Mesendoderm (in vitro differentiated cells): Measurements from ENCODE around the gene POLR2J.

Experiments used
- DNase-seq: peaks from one replicate; pipeline ENCODE4 v3.0.0; 2013
- H2AK5ac ChIP-seq: 2 replicates; pipeline ENCODE4 v1.6.1; 2013; ENCODE audit warnings: low read length, inconsistent platforms
- H2BK120ac ChIP-seq: 2 replicates; pipeline ENCODE4 v1.6.1; 2013; ENCODE audit warnings: low read depth, mild to moderate bottlenecking, low read length, moderate library complexity, mixed read lengths
- H2BK15ac ChIP-seq: replicated peaks from 2 replicates; pipeline ENCODE4 v1.6.1; 2013; ENCODE audit warnings: low read depth, mild to moderate bottlenecking, moderate library complexity
- H2BK5ac ChIP-seq: 2 replicates; pipeline ENCODE4 v1.6.1; 2013; ENCODE audit warnings: low read length, inconsistent platforms
- H3K18ac ChIP-seq: 2 replicates; pipeline ENCODE4 v1.6.1; 2013; ENCODE audit warnings: mild to moderate bottlenecking, low read length, mixed read lengths
- H3K23ac ChIP-seq: one replicate; pipeline ENCODE4 v1.6.1; 2013; ENCODE audit warnings: low read length
- H3K27ac ChIP-seq: 2 replicates; pipeline ENCODE4 v1.5.1; 2013; ENCODE audit warnings: low read depth, mild to moderate bottlenecking, inconsistent platforms, low read length, moderate library complexity
- H3K27me3 ChIP-seq: 2 replicates; pipeline ENCODE4 v1.6.1; 2013; ENCODE audit warnings: low read length, control low read depth, mild to moderate bottlenecking, inconsistent platforms; ENCODE audit not compliant: insufficient read depth, poor library complexity
- H3K36me3 ChIP-seq: 2 replicates; pipeline ENCODE4 v1.6.1; 2013; ENCODE audit warnings: low read length, inconsistent platforms; ENCODE audit not compliant: control insufficient read depth, insufficient read depth
- H3K4ac ChIP-seq: one replicate; pipeline ENCODE4 v1.6.1; 2013; ENCODE audit warnings: low read depth, mild to moderate bottlenecking, low read length, moderate library complexity
- H3K4me1 ChIP-seq: 2 replicates; pipeline ENCODE4 v1.6.1; 2013; ENCODE audit warnings: low read depth, low read length, inconsistent platforms; ENCODE audit not compliant: control insufficient read depth
- H3K4me2 ChIP-seq: 2 replicates; pipeline ENCODE4 v1.6.1; 2013; ENCODE audit warnings: low read length
- H3K4me3 ChIP-seq: 2 replicates; pipeline ENCODE4 v1.5.1; 2013; ENCODE audit warnings: mild to moderate bottlenecking, low read length
- H3K56ac ChIP-seq: one replicate; pipeline ENCODE4 v1.6.1; 2013; ENCODE audit warnings: low read length
- H3K79me1 ChIP-seq: 2 replicates; pipeline ENCODE4 v1.6.1; 2013; ENCODE audit warnings: low read length, inconsistent platforms
- H3K79me2 ChIP-seq: 2 replicates; pipeline ENCODE4 v1.6.1; 2013; ENCODE audit warnings: mild to moderate bottlenecking, low read length; ENCODE audit not compliant: control insufficient read depth, insufficient read depth
- H3K9ac ChIP-seq: 2 replicates; pipeline ENCODE4 v1.6.1; 2013; ENCODE audit warnings: low read length, inconsistent platforms
- H4K5ac ChIP-seq: one replicate; pipeline ENCODE4 v1.6.1; 2013; ENCODE audit warnings: low read length
- H4K8ac ChIP-seq: one replicate; pipeline ENCODE4 v1.6.1; 2013; ENCODE audit warnings: low read depth, mild to moderate bottlenecking, control low read depth, low read length, moderate library complexity
- WGBS: extraction: QIAGEN DNeasy Blood & Tissue Kit; methylation state at CpG from one replicate; pipeline ENCODE4 v1.1.7; 2013; ENCODE audit warnings: low lambda C conversion rate, missing lambda C conversion rate; ENCODE audit not compliant: insufficient coverage; ENCODE audit errors: extremely low coverage; 5-methylcytosine and 5-hydroxymethylcytosine counted together

Gene POLR2J

GRCh38 chr7:102452451-102452850 is 26.3 kb downstream of the POLR2J start:
- Histone ChIP-seq H2BK5ac (no peak overlapping the region), H3K4ac (no peak overlapping the region), H2AK5ac (no peak overlapping the region), H3K4me3 (no peak overlapping the region), H3K79me1 (no peaks in the 10 kb centered on the region), H3K18ac (no peak overlapping the region), H2BK15ac (no peak overlapping the region), H3K27ac (no peak overlapping the region), H4K8ac (no peak overlapping the region), H3K79me2 (no peaks in the 10 kb centered on the region), H3K36me3 (peaks cover 2% of the 10 kb centered on the region), H3K27me3 (no peaks in the 10 kb centered on the region), H3K23ac (no peak overlapping the region), H2BK120ac (no peak overlapping the region), H4K5ac (no peak overlapping the region), H3K56ac (no peak overlapping the region), H3K9ac (no peak overlapping the region), H3K4me1 (no peaks in the 10 kb centered on the region), H3K4me2 (no peak overlapping the region)
- no CpG with 5 or more reads among the region's 6 CpGs for WGBS
- DNase-seq: no peak

- no peaks in the 10 kb centered on the region for H3K27me3 ChIP-seq
- H2BK15ac ChIP-seq: no peak overlapping the region
- no peak overlapping the region for H2BK5ac ChIP-seq
- H4K5ac ChIP-seq: no peak overlapping the region
- no peak overlapping the region for H3K4me2 ChIP-seq
- H3K79me2 ChIP-seq: no peaks in the 10 kb centered on the region
- no peak overlapping the region for H3K4ac ChIP-seq
- H3K36me3 ChIP-seq: no peaks in the 10 kb centered on the region
- no peak overlapping the region for H3K27ac ChIP-seq
- H2BK120ac ChIP-seq: no peak overlapping the region
- H2AK5ac ChIP-seq: no peak overlapping the region
- H3K4me1 ChIP-seq: no peaks in the 10 kb centered on the region
- H4K8ac ChIP-seq: no peak overlapping the region
- H3K56ac ChIP-seq: no peak overlapping the region
- no peak overlapping the region for H3K18ac ChIP-seq
- no CpG with 5 or more reads among the region's 23 CpGs for WGBS
- H3K9ac ChIP-seq: no peak overlapping the region
- no peak overlapping the region for H3K23ac ChIP-seq
- no peak for DNase-seq
- no peak overlapping the region for H3K4me3 ChIP-seq
- no peaks in the 10 kb centered on the region for H3K79me1 ChIP-seq
Measured at GRCh38 chr7:102451371-102452054, 27.2 kb downstream of the POLR2J start.

- H3K4me3 ChIP-seq: no peak overlapping the region
- no peak overlapping the region for H3K9ac ChIP-seq
- no peak overlapping the region for H3K18ac ChIP-seq
- H3K4me1 ChIP-seq: no peaks in the 10 kb centered on the region
- no peak overlapping the region for H2BK15ac ChIP-seq
- no peak overlapping the region for H3K23ac ChIP-seq
- H3K79me1 ChIP-seq: no peaks in the 10 kb centered on the region
- H3K79me2 ChIP-seq: no peaks in the 10 kb centered on the region
- H2AK5ac ChIP-seq: no peak overlapping the region
- no peak overlapping the region for H4K5ac ChIP-seq
- H4K8ac ChIP-seq: no peak overlapping the region
- no peak overlapping the region for H3K4me2 ChIP-seq
- H3K4ac ChIP-seq: no peak overlapping the region
- no CpG with 5 or more reads among the region's 6 CpGs for WGBS
- no peak overlapping the region for H3K27ac ChIP-seq
- H2BK5ac ChIP-seq: no peak overlapping the region
- H3K56ac ChIP-seq: no peak overlapping the region
- DNase-seq: no peak
- H3K36me3 ChIP-seq: no peaks in the 10 kb centered on the region
- no peak overlapping the region for H2BK120ac ChIP-seq
- H3K27me3 ChIP-seq: no peaks in the 10 kb centered on the region
Measured at GRCh38 chr7:102450242-102450641, 28.5 kb downstream of the POLR2J start.

GRCh38 chr7:102449136-102449535 is 29.6 kb downstream of the POLR2J start:
- no peak overlapping the region for H3K4me3 ChIP-seq
- H3K27me3 ChIP-seq: no peaks in the 10 kb centered on the region
- no peaks in the 10 kb centered on the region for H3K79me2 ChIP-seq
- no peak overlapping the region for H3K18ac ChIP-seq
- H2BK5ac ChIP-seq: no peak overlapping the region
- no peak overlapping the region for H3K4me2 ChIP-seq
- no CpG with 5 or more reads among the region's 15 CpGs for WGBS
- DNase-seq: no peak
- H3K9ac ChIP-seq: no peak overlapping the region
- no peak overlapping the region for H2AK5ac ChIP-seq
- H3K79me1 ChIP-seq: no peaks in the 10 kb centered on the region
- no peak overlapping the region for H2BK120ac ChIP-seq
- H3K4me1 ChIP-seq: no peaks in the 10 kb centered on the region
- H2BK15ac ChIP-seq: no peak overlapping the region
- H4K8ac ChIP-seq: no peak overlapping the region
- H3K23ac ChIP-seq: no peak overlapping the region
- no peak overlapping the region for H3K4ac ChIP-seq
- no peak overlapping the region for H4K5ac ChIP-seq
- no peak overlapping the region for H3K27ac ChIP-seq
- H3K36me3 ChIP-seq: no peaks in the 10 kb centered on the region
- no peak overlapping the region for H3K56ac ChIP-seq

- Histone ChIP-seq H3K36me3 (no peaks in the 10 kb centered on the region), H3K4ac (no peak overlapping the region), H3K4me1 (no peaks in the 10 kb centered on the region), H2BK15ac (no peak overlapping the region), H3K4me2 (no peak overlapping the region), H3K27ac (no peak overlapping the region), H3K79me2 (no peaks in the 10 kb centered on the region), H2AK5ac (no peak overlapping the region), H3K79me1 (no peaks in the 10 kb centered on the region), H4K8ac (no peak overlapping the region), H2BK5ac (no peak overlapping the region), H3K18ac (no peak overlapping the region), H3K9ac (no peak overlapping the region), H3K4me3 (no peak overlapping the region), H4K5ac (no peak overlapping the region), H3K27me3 (no peaks in the 10 kb centered on the region), H2BK120ac (no peak overlapping the region), H3K56ac (no peak overlapping the region), H3K23ac (no peak overlapping the region)
- no peak for DNase-seq
- WGBS: no CpG with 5 or more reads among the region's 14 CpGs
Measured at GRCh38 chr7:102447311-102447710, 31.4 kb downstream of the POLR2J start.
